ENCODE measurements around the gene ETFB.
"Not testable (repeated sequence)": the region's sequence is repeated elsewhere in the genome, so short reads cannot be mapped to it uniquely, and the experiment has no call there.

Gene ETFB

DNA sequence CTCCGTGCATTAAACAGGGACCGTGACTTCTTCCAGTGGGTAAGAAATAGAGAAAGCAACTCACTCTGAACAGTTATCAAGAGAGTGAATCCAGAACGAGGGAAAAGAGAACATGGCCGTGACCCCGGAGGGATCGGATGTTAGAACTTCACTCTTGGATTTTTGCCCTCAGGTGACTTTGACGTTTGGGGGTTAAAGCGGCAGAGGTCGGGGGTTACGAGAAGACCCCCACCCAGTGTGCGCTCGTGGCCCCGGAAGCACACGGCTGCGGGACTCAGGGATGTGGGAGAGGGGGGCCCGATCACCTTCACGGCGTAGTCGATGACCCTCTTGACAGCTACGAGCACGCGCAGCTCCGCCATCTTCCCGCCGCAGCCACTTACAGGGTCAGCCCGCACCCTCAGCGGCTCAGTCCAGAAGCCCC, at the start of gene ETFB:
TSS of gene ETFB (minus strand) at position 424 of the 424 bp plus-strand sequence. CDS start at position 362, 62 bp downstream.
- DNase-seq, result peak in 1 of 14 donors; percentile 45

GRCh38 chr19:51415187-51415586, 49.0 kb upstream of the ETFB start:
- no peak for DNase-seq

- DNase-seq, result no peak
These were observed 45.0 kb upstream of the ETFB start for GRCh38 chr19:51410950-51411748.

DNA sequence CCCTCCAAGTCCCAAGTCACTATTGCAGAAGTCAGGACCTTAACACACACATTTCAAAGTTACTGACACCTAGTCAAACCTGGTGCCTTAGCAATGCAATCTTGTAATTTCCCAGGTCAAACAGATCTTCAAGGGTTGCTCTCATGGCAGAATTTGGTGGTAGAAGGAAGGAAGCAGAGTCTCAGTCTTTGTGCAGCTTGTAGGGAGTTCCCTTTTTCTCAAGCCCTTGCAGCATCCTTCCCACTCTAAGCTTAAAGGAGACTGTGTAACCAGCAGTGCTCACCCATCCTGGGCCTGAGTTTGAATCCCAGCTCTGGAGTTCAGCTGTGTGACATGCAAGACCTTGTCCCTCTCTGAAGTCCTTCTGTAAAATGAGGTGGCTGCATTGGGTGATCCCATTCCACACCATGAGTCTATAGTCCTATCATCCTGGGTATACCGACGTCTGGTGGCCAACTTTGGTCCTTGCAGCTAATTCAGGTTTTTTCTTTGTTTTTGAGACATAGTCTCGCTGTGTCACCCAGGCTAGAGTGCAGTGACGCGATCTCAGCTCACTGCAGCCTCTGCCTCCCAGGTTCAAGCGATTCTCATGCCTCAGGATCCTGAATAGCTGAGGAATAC, 41.4 kb upstream of the ETFB start:
- peak in 1 of 14 donors; percentile 3 for DNase-seq

DNA sequence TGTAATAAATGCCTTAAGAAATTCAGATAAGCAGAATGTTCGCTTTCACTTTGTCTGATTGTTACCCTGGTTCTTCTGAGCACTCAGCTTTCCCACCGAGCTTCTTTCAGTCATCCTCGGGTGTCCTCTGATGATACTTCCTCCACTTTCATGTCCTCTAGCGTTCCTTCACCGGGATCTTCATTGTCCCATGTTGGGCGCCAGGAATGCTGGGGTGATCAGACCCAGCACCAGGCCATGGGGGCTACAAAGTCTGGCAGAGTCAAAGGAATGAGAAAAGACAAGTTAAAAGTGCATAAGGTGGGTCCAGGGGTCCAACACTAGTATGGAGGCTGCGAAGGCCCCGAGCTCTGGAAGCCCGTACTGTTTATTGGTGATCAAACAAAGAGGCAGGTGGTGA, 35.9 kb upstream of the ETFB start:
- DNase-seq, result no peak

DNA sequence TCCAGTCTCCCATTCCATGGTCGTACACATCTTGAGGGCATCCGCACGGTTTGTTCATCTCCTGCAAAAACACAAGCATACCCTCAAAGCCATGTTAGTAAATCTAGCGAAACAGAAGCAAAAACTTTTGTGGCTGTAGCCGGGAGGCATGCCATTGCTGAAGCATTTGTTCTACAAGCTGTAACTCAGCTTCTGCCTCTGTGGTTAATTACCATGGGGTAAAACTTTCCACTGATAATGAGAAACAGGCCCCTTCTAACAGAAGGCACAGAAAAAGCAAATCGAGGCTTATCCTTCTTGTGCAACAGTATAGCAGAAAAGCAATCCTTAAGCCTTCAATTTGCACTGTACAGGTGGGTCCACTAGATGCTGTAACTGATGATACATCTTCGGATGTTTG, 33.7 kb upstream of the ETFB start:
- DNase-seq, result not testable (repeated sequence)

GRCh38 chr19:51399231-51399630, 33.0 kb upstream of the ETFB start:
- no peak for DNase-seq

- no peak for DNase-seq
These were observed 32.0 kb upstream of the ETFB start for GRCh38 chr19:51398096-51398704.

- not testable (repeated sequence) for DNase-seq
These were observed 31.3 kb upstream of the ETFB start for GRCh38 chr19:51397453-51397852.

GRCh38 chr19:51396175-51396574, 30.0 kb upstream of the ETFB start:
- no peak for DNase-seq

DNA sequence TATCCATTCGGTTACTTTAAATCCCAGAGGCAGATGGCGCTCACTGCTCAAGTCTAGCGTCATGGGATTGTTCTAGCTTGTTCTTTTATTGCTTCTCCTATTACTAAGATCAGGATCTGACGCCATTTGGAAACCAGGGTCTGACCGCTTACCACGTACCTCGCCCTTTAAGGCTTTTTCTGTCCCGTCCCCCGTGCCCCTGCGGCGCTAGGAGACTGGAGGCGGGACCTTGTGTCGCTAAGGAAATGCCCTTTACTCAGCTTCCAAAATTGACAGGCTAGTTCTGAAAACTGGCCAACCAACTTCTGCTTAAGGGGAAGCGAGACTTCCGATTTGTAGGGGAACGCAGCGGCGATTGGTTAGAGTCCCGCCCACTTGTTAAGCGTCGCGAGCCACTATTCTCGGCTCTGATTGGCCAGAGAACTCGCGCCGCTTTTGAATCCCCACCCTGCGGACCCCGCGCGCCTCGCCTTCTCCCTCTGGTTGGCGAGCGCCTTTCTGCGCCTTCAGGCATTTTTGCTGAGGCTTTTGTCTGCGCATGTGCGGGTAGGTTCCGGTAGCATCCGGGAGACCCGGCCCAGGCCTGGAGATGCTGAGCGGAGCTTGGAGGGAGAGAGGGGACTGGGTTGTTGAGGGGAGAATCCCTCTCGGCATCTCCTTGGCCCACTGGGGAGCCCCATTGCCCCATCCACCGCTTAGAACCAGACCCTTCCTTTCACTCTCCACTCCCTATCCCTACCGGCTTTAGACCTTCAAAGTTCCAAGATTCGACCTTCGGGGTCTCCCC, 28.1 kb upstream of the ETFB start:
- DNase-seq, result peak; percentile 12 to 96 (median 81)

DNA sequence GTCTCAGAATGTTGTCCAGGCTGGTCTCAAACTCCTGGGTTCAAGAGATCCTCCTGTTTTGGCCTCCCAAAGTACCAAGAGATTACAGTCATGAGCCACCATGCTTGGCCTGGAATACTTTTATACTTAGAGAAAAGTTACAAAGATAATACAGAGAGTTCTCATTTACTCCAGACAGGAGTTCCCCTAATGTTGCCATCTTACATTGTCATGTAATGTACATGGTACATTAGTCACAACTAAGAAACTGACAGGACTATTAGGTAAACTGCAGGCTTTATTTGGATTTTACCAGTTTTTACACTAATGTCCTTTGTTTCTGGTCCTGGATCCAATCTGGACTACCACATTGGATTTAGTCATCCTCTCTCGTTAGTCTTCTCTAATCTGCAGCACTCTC, 26.5 kb upstream of the ETFB start:
- DNase-seq, result no peak

DNA sequence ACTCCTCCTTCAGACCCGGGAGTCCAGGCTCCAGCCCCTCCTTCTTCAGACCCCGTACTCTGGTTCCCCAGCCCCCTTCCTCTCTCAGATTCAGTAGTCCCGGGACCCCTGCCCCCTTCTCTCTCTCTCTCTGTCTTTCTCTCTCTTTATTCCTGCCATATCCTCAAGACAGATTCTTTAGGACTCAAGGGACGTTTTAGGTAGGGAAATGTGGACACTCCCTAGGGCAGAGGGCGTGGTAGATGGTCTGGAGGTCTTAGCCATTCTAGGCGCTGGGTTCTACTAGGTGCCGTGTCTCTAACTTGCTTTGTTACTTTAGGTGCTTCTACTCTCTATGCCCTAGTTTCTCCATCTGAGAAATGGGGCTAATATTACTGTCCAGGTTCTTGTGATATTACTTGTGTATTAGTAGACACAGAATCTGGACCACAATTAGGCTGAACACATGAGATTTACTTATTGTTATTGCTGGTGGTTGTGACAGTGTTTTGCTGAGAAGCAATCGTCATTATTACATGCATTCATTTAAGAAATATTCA, 25.0 kb upstream of the ETFB start:
- DNase-seq, result no peak

DNA sequence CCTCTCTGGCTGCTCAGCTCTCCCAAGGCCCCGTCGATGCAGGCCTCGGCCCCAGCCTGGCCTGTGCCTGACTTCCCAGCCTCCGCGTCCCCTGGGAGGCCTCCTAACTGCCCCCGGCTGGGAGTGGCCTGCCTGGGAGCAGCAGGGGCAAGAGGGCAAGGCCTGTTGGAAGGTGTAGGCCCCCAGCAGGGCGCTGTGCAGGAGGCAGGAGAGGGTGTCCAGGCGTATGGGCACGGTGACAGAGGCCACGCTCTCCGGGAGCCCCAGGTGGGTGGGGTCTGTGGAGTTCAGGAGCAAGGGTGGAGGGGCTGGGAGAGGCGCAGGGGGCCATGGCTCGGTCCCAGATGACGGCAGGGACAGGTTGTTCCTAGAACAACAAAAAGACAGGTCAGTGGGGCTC, 23.0 kb upstream of the ETFB start:
- no peak for DNase-seq

DNA sequence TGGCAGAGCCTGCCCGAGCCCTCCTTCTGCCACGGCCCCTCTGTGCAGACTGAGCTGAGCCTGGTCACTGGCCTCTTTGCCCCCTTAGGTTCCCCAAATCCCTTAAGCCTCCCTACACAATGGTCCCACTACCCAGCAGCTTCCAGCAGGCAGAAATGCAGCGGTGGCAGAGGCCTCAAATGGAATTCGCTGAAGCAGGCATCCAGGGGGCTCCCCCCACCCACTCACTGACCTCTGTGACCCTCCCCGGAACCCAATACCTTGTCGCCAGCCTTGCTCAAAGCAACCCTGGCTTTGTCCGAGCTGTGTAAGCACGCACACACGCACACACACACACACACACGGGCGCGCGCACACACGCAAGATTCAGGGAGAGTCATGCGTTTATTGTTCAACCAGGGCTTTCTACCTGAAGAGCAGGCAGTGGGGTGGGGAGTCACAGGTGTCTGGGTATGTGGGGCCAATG, 21.8 kb upstream of the ETFB start, which contains the start of gene LIM2:
TSS of gene LIM2 (minus strand) at position 51 of the 466 bp plus-strand sequence. CDS start 531 bp downstream, outside the sequence.
- DNase-seq, result no peak

GRCh38 chr19:51386882-51387520, 20.8 kb upstream of the ETFB start:
- no peak for DNase-seq

GRCh38 chr19:51382004-51382403, 15.8 kb upstream of the ETFB start:
- DNase-seq, result no peak

DNA sequence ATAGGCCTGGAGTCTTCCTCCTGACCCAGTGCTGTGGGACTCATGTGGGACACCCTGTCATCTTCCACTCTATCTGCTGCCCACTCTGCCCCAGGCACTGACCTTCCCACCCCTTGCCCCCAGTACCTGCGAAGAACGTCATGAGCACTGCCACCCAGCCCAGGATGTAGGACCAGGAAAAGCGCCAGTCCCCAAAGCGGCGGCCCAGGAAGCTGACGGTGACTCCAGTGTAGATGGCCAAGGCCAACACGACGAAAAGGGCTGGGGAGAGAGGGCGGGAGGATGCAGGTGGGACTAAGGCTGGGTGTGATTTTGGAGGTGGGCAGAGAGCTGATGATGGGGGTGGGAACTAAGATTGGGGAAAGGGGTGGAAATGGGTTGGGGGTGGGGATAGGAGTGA, 14.2 kb upstream of the ETFB start:
- DNase-seq, result no peak

DNA sequence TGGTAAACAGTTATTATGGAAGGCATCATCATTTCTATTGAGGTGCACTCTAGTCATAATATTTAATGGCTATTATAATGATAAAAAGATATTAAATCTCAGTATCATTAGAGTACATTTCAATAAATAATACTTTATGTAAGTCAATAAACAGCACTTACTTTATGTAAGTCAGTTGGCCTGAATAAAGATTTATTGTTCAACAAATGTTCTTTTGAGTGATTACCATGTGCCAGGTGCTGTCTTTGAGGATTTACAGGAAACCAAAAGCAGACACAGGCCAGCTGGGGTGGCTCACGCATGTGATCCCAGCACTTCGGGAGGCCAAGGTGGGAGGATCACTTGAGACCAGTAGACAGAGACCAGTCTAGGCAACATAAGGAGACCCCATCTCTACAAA, 11.2 kb upstream of the ETFB start:
- DNase-seq, result no peak

GRCh38 chr19:51375504-51376221, 9.5 kb upstream of the ETFB start:
- DNase-seq, result no peak
